GM12801 (cell line): ENCODE measurements around the gene HSCB.

Source experiments
- CTCF ChIP-seq: IDR thresholded peaks from one replicate; pipeline ENCODE4 v1.5.1; 2011; ENCODE audit warnings: control low read depth; ENCODE audit not compliant: insufficient read length; ENCODE audit errors: extremely low read depth

The HSCB gene

GRCh38 chr22:28772633-28773460 lies 31.0 kb downstream of the HSCB start, which contains the start of gene CCDC117:
TSS of gene CCDC117 (plus strand) at chr22:28772695. CDS start at chr22:28772850, 155 bp downstream.
- TF ChIP-seq CTCF: no peak

- no peak for TF ChIP-seq CTCF
Measured at GRCh38 chr22:28773461-28773867, 31.6 kb downstream of the HSCB start.

GRCh38 chr22:28774378-28774777 lies 32.5 kb downstream of the HSCB start:
- no peak for TF ChIP-seq CTCF

- no peak for TF ChIP-seq CTCF
Measured at GRCh38 chr22:28779833-28780232, 38.0 kb downstream of the HSCB start.

GRCh38 chr22:28780296-28780695 lies 38.5 kb downstream of the HSCB start:
- no peak for TF ChIP-seq CTCF

GRCh38 chr22:28783786-28784671 lies 42.2 kb downstream of the HSCB start:
- no peak for TF ChIP-seq CTCF

- TF ChIP-seq CTCF: no peak
Measured at GRCh38 chr22:28788601-28789000, 46.8 kb downstream of the HSCB start.
